ENCODE data around the gene KCNA5. TPM values are rescaled to one million over a fixed set of nuclear protein-coding genes. Genes with fewer than 3 reads are reported as not detected.

KCNA5 gene
- total RNA-seq, 1 donor from 2014 or later = not detected

- H3K36me3 Mint-ChIP-seq (ENCODE audit: unreplicated experiment) = no peaks in the 10 kb centered on the region
- H3K4me3 Mint-ChIP-seq (ENCODE audit: unreplicated experiment) = no peak overlapping the region
- peaks cover 4% of the 10 kb centered on the region for H3K27me3 Mint-ChIP-seq (ENCODE audit: unreplicated experiment)
- TF ChIP-seq CTCF (IDR thresholded peaks at IDR 0.05; ENCODE audit: partially characterized antibody, unreplicated experiment) = no peak
- H3K27ac Mint-ChIP-seq (ENCODE audit: unreplicated experiment) = no peak overlapping the region
- DNase-seq = no peak
- peaks cover 5% of the 10 kb centered on the region for H3K9me3 Mint-ChIP-seq (ENCODE audit: unreplicated experiment)
- H3K4me1 Mint-ChIP-seq (ENCODE audit: low read depth, unreplicated experiment) = peaks cover 13% of the 10 kb centered on the region
Measured at GRCh38 chr12:5094551-5094950, 50.9 kb downstream of the KCNA5 start.

GRCh38 chr12:5094986-5095385 is 51.3 kb downstream of the KCNA5 start:
- DNase-seq = no peak
- Mint-ChIP-seq H3K27ac (ENCODE audit: unreplicated experiment) (no peak overlapping the region), H3K27me3 (ENCODE audit: unreplicated experiment) (peaks cover 4% of the 10 kb centered on the region), H3K4me1 (ENCODE audit: low read depth, unreplicated experiment) (peaks cover 17% of the 10 kb centered on the region), H3K4me3 (ENCODE audit: unreplicated experiment) (no peak overlapping the region), H3K9me3 (ENCODE audit: unreplicated experiment) (peaks cover 7% of the 10 kb centered on the region), H3K36me3 (ENCODE audit: unreplicated experiment) (no peaks in the 10 kb centered on the region)
- TF ChIP-seq CTCF (IDR thresholded peaks at IDR 0.05; ENCODE audit: partially characterized antibody, unreplicated experiment) = no peak

Other genes with a start within 250 kb of the KCNA5 start
- gene KCNA1, start 134.0 kb upstream of the KCNA5 start, total RNA-seq (ENCODE audit: unreplicated experiment) = 0.05 TPM

All from glutamatergic neuron (in vitro differentiated cells).